GM19239 (cell line): ENCODE data around the gene APBB1IP.
A peak's percentile ranks its signal among the peaks of the same experiment; 100 is the strongest.
"Not testable (repeated sequence)": the region's sequence is repeated elsewhere in the genome, so short reads cannot be mapped to it uniquely, and the experiment has no call there.

Experiments
- DNase-seq: peaks from one replicate; pipeline ENCODE4 v3.0.0; 2011; ENCODE audit warnings: low spot score; ENCODE audit not compliant: insufficient read length
- FAIRE-seq: peaks from 2 replicates; lab custom pipeline; 2011; peaks lifted over from hg19 to GRCh38; lab: Jason Lieb, UNC

Gene APBB1IP

GRCh38 chr10:26441491-26442214, 3.5 kb downstream of the APBB1IP start:
- no peak for DNase-seq
- peak; percentile 91 for FAIRE-seq

- no peak for DNase-seq
- FAIRE-seq = peak; percentile 48
Measured at GRCh38 chr10:26445411-26446031, 7.4 kb downstream of the APBB1IP start.

- FAIRE-seq (peak; percentile 76), DNase-seq (no peak)
Measured at GRCh38 chr10:26446258-26446657, 8.1 kb downstream of the APBB1IP start.

- no peak for FAIRE-seq
- no peak for DNase-seq
Measured at GRCh38 chr10:26448292-26448691, 10.2 kb downstream of the APBB1IP start.

GRCh38 chr10:26448706-26449435, 10.7 kb downstream of the APBB1IP start:
- DNase-seq = no peak
- FAIRE-seq = peak; percentile 100

- FAIRE-seq (peak; percentile 74), DNase-seq (no peak)
Measured at GRCh38 chr10:26449726-26450125, 11.6 kb downstream of the APBB1IP start.

GRCh38 chr10:26451903-26452302, 13.8 kb downstream of the APBB1IP start:
- FAIRE-seq = peak; percentile 37
- DNase-seq = no peak

GRCh38 chr10:26453850-26454249, 15.7 kb downstream of the APBB1IP start:
- DNase-seq (no peak), FAIRE-seq (peak; percentile 61)

GRCh38 chr10:26454891-26455290, 16.8 kb downstream of the APBB1IP start:
- FAIRE-seq = peak; percentile 42
- DNase-seq = no peak

GRCh38 chr10:26455567-26456315, 17.6 kb downstream of the APBB1IP start:
- peak; percentile 81 for FAIRE-seq
- DNase-seq = no peak

- DNase-seq = no peak
- peak; percentile 100 for FAIRE-seq
Measured at GRCh38 chr10:26457088-26457487, 18.9 kb downstream of the APBB1IP start.

GRCh38 chr10:26460736-26461135, 22.6 kb downstream of the APBB1IP start:
- FAIRE-seq (peak; percentile 83), DNase-seq (no peak)

GRCh38 chr10:26463986-26464385, 25.8 kb downstream of the APBB1IP start:
- no peak for FAIRE-seq
- DNase-seq = no peak

GRCh38 chr10:26464632-26465280, 26.6 kb downstream of the APBB1IP start:
- FAIRE-seq (peak; percentile 94), DNase-seq (no peak)

GRCh38 chr10:26466531-26466930, 28.4 kb downstream of the APBB1IP start:
- not testable (repeated sequence) for DNase-seq, FAIRE-seq

GRCh38 chr10:26467639-26468038, 29.5 kb downstream of the APBB1IP start:
- FAIRE-seq = no peak
- no peak for DNase-seq

GRCh38 chr10:26468291-26468690, 30.1 kb downstream of the APBB1IP start:
- DNase-seq (no peak), FAIRE-seq (no peak)

- FAIRE-seq (no peak), DNase-seq (no peak)
Measured at GRCh38 chr10:26468700-26469099, 30.6 kb downstream of the APBB1IP start.

- FAIRE-seq (peak; percentile 90), DNase-seq (no peak)
Measured at GRCh38 chr10:26472492-26472778, 34.3 kb downstream of the APBB1IP start.

- FAIRE-seq = peak; percentile 55
- DNase-seq = no peak
Measured at GRCh38 chr10:26474026-26474425, 35.9 kb downstream of the APBB1IP start.
